Endothelial cell of umbilical vein (primary cell): ENCODE measurements around the gene CROCC. TPM values are rescaled to one million over a fixed set of nuclear protein-coding genes. Genes with fewer than 3 reads are reported as not detected.
"Not testable (repeated sequence)": the region's sequence is repeated elsewhere in the genome, so short reads cannot be mapped to it uniquely, and the experiment has no call there.

ENCODE experiments used
- BruUV-seq: library from RNA; stranded (reverse); fragments of 400-500 nt; replicated peaks from 2 replicates; lab custom pipeline; 2021; lab: Mats Ljungman, UMichigan
- CTCF ChIA-PET: fragments of 300-600, 350-600 bp; sonication (Branson Sonifier 250); formaldehyde crosslinking; loops from one replicate; lab custom pipeline; 2021; ENCODE audit warnings: antibody characterized with exemption, inconsistent platforms; lab: Charles Lee
- POLR2A ChIA-PET: fragments of 300-600, 350-600 bp; sonication (Branson Sonifier 250); formaldehyde crosslinking; loops from one replicate; lab custom pipeline; 2021; ENCODE audit warnings: antibody characterized with exemption, inconsistent platforms; lab: Charles Lee
- DNase-seq: peaks from one replicate; pipeline ENCODE4 v3.0.0-alpha.2; 2011; ENCODE audit warnings: low read depth, low spot score
- FAIRE-seq: peaks from 2 replicates; lab custom pipeline; 2011; peaks lifted over from hg19 to GRCh38; lab: Jason Lieb, UNC
- H2AFZ ChIP-seq: 2 replicates; pipeline ENCODE4 v1.6.0; 2012; ENCODE audit warnings: low read depth, low read length, control low read depth, inconsistent platforms
- H3K27ac ChIP-seq: 2 replicates; pipeline ENCODE4 v1.5.1; 2011; ENCODE audit warnings: low read depth, mild to moderate bottlenecking, control low read depth, low read length, moderate library complexity; ENCODE audit not compliant: insufficient read depth
- H3K27me3 ChIP-seq, 2 experiments: 2 replicates each; pipeline versions ENCODE4 v1.6.0 to v1.6.1; 2011; ENCODE audit warnings: low read length in 2 of 2, mixed read lengths in 1 of 2; ENCODE audit not compliant: control insufficient read depth in 2 of 2, insufficient read depth in 2 of 2
- H3K36me3 ChIP-seq, 2 experiments: 2 replicates in 1 of 2; 3 replicates in 1 of 2; pipeline ENCODE4 v1.5.1; 2011; ENCODE audit warnings: low read length in 2 of 2, mild to moderate bottlenecking in 1 of 2, moderate library complexity in 1 of 2; ENCODE audit not compliant: control insufficient read depth in 2 of 2, insufficient read depth in 2 of 2; ENCODE audit errors: extremely low read depth in 1 of 2
- H3K4me1 ChIP-seq: 3 replicates; pipeline ENCODE4 v1.5.1; 2011; ENCODE audit warnings: mild to moderate bottlenecking, low read length; ENCODE audit not compliant: control insufficient read depth, insufficient read depth; ENCODE audit errors: extremely low read depth
- H3K4me2 ChIP-seq: 2 replicates; pipeline ENCODE4 v1.6.1; 2011; ENCODE audit warnings: low read length, control low read depth, mixed read lengths; ENCODE audit not compliant: insufficient read depth
- H3K4me3 ChIP-seq, 3 experiments: fragments of 200-600 bp in 1 of 3; sonication (generic), shearing (Covaris generic) in 1 of 3; replicated peaks in 1 of 3; 2 replicates each; pipeline ENCODE4 v1.5.1; 2011 to 2016; ENCODE audit warnings: control low read depth in 3 of 3, low read length in 3 of 3, mild to moderate bottlenecking in 2 of 3, inconsistent platforms in 1 of 3, low read depth in 1 of 3, moderate library complexity in 1 of 3; ENCODE audit not compliant: insufficient read depth in 1 of 3
- H3K79me2 ChIP-seq: 2 replicates; pipeline ENCODE4 v1.6.0; 2012; ENCODE audit warnings: low read length, inconsistent platforms; ENCODE audit not compliant: control insufficient read depth, insufficient read depth
- H3K9ac ChIP-seq: replicated peaks from 2 replicates; pipeline ENCODE3; 2011; ENCODE audit warnings: low read length, control low read depth; ENCODE audit not compliant: insufficient read depth; ENCODE audit errors: extremely low read depth
- H3K9me1 ChIP-seq: replicated peaks from 3 replicates; pipeline ENCODE4 v1.6.0; 2011; ENCODE audit warnings: mild to moderate bottlenecking, low read length; ENCODE audit not compliant: control insufficient read depth, insufficient read depth; ENCODE audit errors: extremely low read depth
- H3K9me3 ChIP-seq: replicated peaks from 2 replicates; pipeline ENCODE4 v1.5.1; 2012; ENCODE audit warnings: low read length, inconsistent platforms; ENCODE audit not compliant: control insufficient read depth, insufficient read depth
- H4K20me1 ChIP-seq: replicated peaks from 2 replicates; pipeline ENCODE3; 2011; ENCODE audit warnings: mild to moderate bottlenecking, low read length; ENCODE audit not compliant: control insufficient read depth, insufficient read depth; ENCODE audit errors: extremely low read depth
- EZH2 ChIP-seq: IDR thresholded peaks from 2 replicates; pipeline ENCODE4 v1.6.1; 2012; ENCODE audit warnings: borderline replicate concordance, low read depth, mild to moderate bottlenecking, moderate library complexity, low read length, inconsistent platforms; ENCODE audit not compliant: severe bottlenecking
- FOS ChIP-seq: IDR thresholded peaks from 2 replicates; pipeline ENCODE4 v1.6.1; 2011; ENCODE audit warnings: mild to moderate bottlenecking, low read length, moderate library complexity, borderline replicate concordance; ENCODE audit not compliant: insufficient read depth
- GATA2 ChIP-seq: IDR thresholded peaks from 2 replicates; pipeline ENCODE4 v1.7.0; 2011; ENCODE audit warnings: low read depth, mild to moderate bottlenecking, moderate library complexity, mixed read lengths, low read length; ENCODE audit not compliant: insufficient read length, insufficient read depth
- JUN ChIP-seq: IDR thresholded peaks from 2 replicates; pipeline ENCODE4 v1.6.1; 2011; ENCODE audit warnings: borderline replicate concordance, low read depth; ENCODE audit not compliant: insufficient read length, insufficient read depth
- MYC ChIP-seq: IDR thresholded peaks from one replicate; pipeline ENCODE4 v1.6.1; 2011; ENCODE audit warnings: mild to moderate bottlenecking, low read depth, low read length
- POLR2AphosphoS5 ChIP-seq: IDR thresholded peaks from 2 replicates; pipeline ENCODE4 v1.6.1; 2012; ENCODE audit warnings: low read depth, mild to moderate bottlenecking, control low read depth, low read length, moderate library complexity; ENCODE audit not compliant: insufficient read depth
- dilution Hi-C: fragments of 300-500 bp; cut with MboI; formaldehyde crosslinking; loops from one replicate; pipeline ENCODE4 v1.15.0; 2019; ENCODE audit warnings: low sequenced_read_pairs; ENCODE audit not compliant: extremely low pct_ligation_motif_present
- intact Hi-C: fragments of 100-400 bp; cut with micrococcal nuclease; formaldehyde crosslinking; loops from one replicate; pipeline ENCODE4 v1.10.0; 2022
- polyA plus RNA-seq, 4 experiments: library from polyadenylated mRNA; depleted of rRNA in 3 of 4; stranded (reverse) in 3 of 4; unstranded in 1 of 4; fragments of >200 nt; gene quantifications; 2 replicates each; pipeline versions ENCODE4 v1.2.1 to v1.2.3, GENCODE V29; 2011 to 2012; ENCODE audit warnings: missing spikeins in 1 of 4
- total RNA-seq: library from RNA; stranded (reverse); gene quantifications from 2 replicates; pipeline ENCODE4 v1.2.3, GENCODE V29; 2021
- TF ChIP-seq, protein P1 (sequence below), 2 donors: IDR thresholded peaks; 1 replicate in 1 of 2; 2 replicates in 1 of 2; pipeline ENCODE4 v1.5.1; 2011; ENCODE audit warnings: low read length in 2 of 2, mild to moderate bottlenecking in 2 of 2, moderate library complexity in 2 of 2, control low read depth in 1 of 2, inconsistent platforms in 1 of 2, low read depth in 1 of 2; ENCODE audit not compliant: insufficient read depth in 1 of 2; ENCODE audit errors: extremely low read depth in 1 of 2
- TF ChIP-seq, protein P2 (sequence below): IDR thresholded peaks from 2 replicates; pipeline ENCODE4 v1.6.1; 2011; ENCODE audit not compliant: insufficient read depth, insufficient read length

CROCC gene
- total and polyA plus RNA-seq, 2 donors (not counting 3 experiments of a cell fraction or from before 2014, with no cell fraction given), result 18.3 to 35.5 TPM

DNA sequence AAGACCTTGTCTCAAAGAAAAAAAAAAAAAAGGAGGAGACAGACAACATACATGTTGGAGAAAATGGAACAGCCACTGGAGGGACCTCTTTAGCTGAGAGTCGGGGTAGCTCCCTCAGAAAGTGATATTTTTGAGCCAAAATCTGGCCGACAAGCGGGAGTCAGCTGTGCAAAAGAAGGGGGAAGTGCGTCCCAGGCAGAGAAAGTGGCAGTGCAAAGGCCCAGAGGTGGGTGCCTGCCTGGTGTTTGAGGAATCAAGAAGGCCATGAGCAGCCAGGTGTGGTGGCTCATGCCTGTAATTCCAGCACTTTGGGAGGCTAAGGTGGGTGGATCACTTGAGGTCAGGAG, 6.1 kb upstream of the CROCC start:
- H3K4me3 ChIP-seq, result no peak overlapping the region
- no peaks in the 10 kb centered on the region for H3K9me1 ChIP-seq
- FAIRE-seq (no peak), DNase-seq (no peak)
- TF ChIP-seq JUN, result no peak
- TF ChIP-seq FOS, result no peak
- TF ChIP-seq, protein P1, sequence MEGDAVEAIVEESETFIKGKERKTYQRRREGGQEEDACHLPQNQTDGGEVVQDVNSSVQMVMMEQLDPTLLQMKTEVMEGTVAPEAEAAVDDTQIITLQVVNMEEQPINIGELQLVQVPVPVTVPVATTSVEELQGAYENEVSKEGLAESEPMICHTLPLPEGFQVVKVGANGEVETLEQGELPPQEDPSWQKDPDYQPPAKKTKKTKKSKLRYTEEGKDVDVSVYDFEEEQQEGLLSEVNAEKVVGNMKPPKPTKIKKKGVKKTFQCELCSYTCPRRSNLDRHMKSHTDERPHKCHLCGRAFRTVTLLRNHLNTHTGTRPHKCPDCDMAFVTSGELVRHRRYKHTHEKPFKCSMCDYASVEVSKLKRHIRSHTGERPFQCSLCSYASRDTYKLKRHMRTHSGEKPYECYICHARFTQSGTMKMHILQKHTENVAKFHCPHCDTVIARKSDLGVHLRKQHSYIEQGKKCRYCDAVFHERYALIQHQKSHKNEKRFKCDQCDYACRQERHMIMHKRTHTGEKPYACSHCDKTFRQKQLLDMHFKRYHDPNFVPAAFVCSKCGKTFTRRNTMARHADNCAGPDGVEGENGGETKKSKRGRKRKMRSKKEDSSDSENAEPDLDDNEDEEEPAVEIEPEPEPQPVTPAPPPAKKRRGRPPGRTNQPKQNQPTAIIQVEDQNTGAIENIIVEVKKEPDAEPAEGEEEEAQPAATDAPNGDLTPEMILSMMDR (IDR thresholded peaks at IDR 0.05; ENCODE audit: extremely low read depth in 1 of 2, insufficient read depth in 1 of 2, low read depth in 1 of 2, low read length in 2 of 2), result no peak
- TF ChIP-seq POLR2AphosphoS5, result no peak
- no peak for TF ChIP-seq EZH2
- TF ChIP-seq MYC, result no peak
- TF ChIP-seq GATA2, result no peak
- TF ChIP-seq, protein P2, sequence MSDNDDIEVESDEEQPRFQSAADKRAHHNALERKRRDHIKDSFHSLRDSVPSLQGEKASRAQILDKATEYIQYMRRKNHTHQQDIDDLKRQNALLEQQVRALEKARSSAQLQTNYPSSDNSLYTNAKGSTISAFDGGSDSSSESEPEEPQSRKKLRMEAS, result no peak
- H2AFZ ChIP-seq, result no peak overlapping the region
- intact Hi-C loops, result no loop called here
- no peaks in the 10 kb centered on the region for H3K27me3 ChIP-seq
- no peaks in the 10 kb centered on the region for H4K20me1 ChIP-seq
- ChIA-PET CTCF (interaction anchor here (0.8 to 1.3 kb wide), 6 partner anchors 16 to 303 kb away, joined by 3 to 5 read pairs (median 3); no protein-coding TSS in a partner anchor), POLR2A (interaction anchor here (0.8 kb wide), 2 partner anchors 10 to 19 kb away, joined by 3 to 5 read pairs; no protein-coding TSS in a partner anchor)
- H3K36me3 ChIP-seq, result no peaks in the 10 kb centered on the region
- no TSS peak for BruUV-seq
- no peak overlapping the region for H3K9ac ChIP-seq
- dilution Hi-C loops, result no loop called here
- H3K79me2 ChIP-seq, result no peaks in the 10 kb centered on the region
- H3K4me1 ChIP-seq, result peaks cover 3% of the 10 kb centered on the region
- H3K4me2 ChIP-seq, result no peak overlapping the region
- no peaks in the 10 kb centered on the region for H3K9me3 ChIP-seq
- H3K27ac ChIP-seq, result no peak overlapping the region

DNA sequence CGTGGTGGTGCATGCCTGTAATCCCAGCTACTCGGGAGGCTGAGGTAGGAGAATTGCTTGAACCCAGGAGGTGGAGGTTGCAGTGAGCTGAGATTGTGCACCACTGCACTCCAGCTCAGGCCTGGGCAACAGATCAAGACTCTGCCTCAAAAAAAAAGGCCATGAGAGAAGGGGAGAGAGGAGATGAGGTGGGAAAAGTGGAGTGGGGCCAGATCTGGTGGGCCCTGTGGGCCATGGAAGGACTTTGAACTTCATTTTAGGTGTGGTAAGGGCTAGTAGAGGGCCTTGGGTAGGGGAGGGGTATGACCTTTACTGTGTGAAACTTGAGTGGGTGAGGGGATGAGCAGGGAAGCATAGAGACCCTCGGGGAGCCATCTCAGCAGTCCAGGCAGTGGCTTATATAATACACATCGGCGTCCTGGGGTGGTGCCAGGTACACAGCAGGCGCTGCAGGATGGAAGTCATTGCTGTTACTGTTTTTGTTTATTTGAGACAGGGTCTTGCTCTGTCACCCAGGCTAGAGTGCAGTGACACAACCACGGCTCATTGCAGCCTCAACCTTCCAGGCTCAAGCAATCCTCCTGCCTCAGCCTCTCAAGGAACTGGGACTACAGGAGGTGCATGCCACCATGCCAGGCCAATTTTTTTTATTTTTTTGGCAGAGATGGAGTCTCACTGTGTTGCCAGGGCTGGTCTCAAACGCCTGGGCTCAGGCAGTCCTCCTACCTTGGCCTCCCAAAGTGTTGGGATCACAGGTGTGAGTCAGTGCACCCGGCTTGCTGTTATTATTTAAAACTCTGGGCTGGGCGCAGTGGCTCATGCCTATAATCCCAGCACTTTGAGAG, 5.5 kb upstream of the CROCC start:
- dilution Hi-C loops, BruUV-seq, intact Hi-C loops, H3K4me1 ChIP-seq, H3K36me3 ChIP-seq, H3K27ac ChIP-seq, H3K27me3 ChIP-seq, H3K9ac ChIP-seq, DNase-seq, FAIRE-seq, H3K4me2 ChIP-seq, H3K79me2 ChIP-seq, H4K20me1 ChIP-seq, H3K4me3 ChIP-seq, H3K9me1 ChIP-seq, H2AFZ ChIP-seq, H3K9me3 ChIP-seq: not testable (repeated sequence)
- ChIA-PET CTCF (interaction anchor here (0.8 to 1.3 kb wide), 6 partner anchors 17 to 304 kb away, joined by 3 to 5 read pairs (median 3); no protein-coding TSS in a partner anchor), POLR2A (interaction anchor here (0.8 kb wide), 1 partner anchor 20 kb away, joined by 3 read pairs; no protein-coding TSS in a partner anchor)
